ENCODE measurements around the gene CTDSPL2. TPM values are rescaled to one million over a fixed set of nuclear protein-coding genes. Genes with fewer than 3 reads are reported as not detected.
A peak's percentile ranks its signal among the peaks of the same experiment; 100 is the strongest.
"Not testable (repeated sequence)": the region's sequence is repeated elsewhere in the genome, so short reads cannot be mapped to it uniquely, and the experiment has no call there.

Gene CTDSPL2
- total RNA-seq, 2 donors from 2014 or later = 31.7 to 43.0 TPM

GRCh38 chr15:44536302-44536961 lies 109.0 kb downstream of the CTDSPL2 start:
- Histone ChIP-seq H3K4me1 (peaks cover 8% of the 10 kb centered on the region), H3K27me3 (no peaks in the 10 kb centered on the region), H3K9me3 (no peaks in the 10 kb centered on the region), H3K27ac (peak overlapping the region; percentile 99), H3K9ac (ENCODE audit: low read depth in 2 of 2, low read length in 2 of 2) (peak overlapping the region; percentile 62 to 81), H3K36me3 (no peaks in the 10 kb centered on the region), H3K4me3 (peak overlapping the region; percentile 81)
- TF ChIP-seq, protein P1, sequence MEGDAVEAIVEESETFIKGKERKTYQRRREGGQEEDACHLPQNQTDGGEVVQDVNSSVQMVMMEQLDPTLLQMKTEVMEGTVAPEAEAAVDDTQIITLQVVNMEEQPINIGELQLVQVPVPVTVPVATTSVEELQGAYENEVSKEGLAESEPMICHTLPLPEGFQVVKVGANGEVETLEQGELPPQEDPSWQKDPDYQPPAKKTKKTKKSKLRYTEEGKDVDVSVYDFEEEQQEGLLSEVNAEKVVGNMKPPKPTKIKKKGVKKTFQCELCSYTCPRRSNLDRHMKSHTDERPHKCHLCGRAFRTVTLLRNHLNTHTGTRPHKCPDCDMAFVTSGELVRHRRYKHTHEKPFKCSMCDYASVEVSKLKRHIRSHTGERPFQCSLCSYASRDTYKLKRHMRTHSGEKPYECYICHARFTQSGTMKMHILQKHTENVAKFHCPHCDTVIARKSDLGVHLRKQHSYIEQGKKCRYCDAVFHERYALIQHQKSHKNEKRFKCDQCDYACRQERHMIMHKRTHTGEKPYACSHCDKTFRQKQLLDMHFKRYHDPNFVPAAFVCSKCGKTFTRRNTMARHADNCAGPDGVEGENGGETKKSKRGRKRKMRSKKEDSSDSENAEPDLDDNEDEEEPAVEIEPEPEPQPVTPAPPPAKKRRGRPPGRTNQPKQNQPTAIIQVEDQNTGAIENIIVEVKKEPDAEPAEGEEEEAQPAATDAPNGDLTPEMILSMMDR (IDR thresholded peaks at IDR 0.05) = peak; percentile 39
- intact Hi-C loops (cut with DNase I) = no loop called here
- DNase-seq = peak; percentile 91

GRCh38 chr15:44536962-44537734 lies 109.7 kb downstream of the CTDSPL2 start, which contains the start of gene EIF3J:
TSS of gene EIF3J (plus strand) at chr15:44537147. CDS start at chr15:44537195, 48 bp downstream.
- Histone ChIP-seq H3K4me1 (peaks cover 8% of the 10 kb centered on the region), H3K4me3 (peak within 1 kb of the TSS; percentile 81), H3K9ac (ENCODE audit: low read depth in 2 of 2, low read length in 2 of 2) (peak within 1 kb of the TSS; percentile 97 to 98), H3K36me3 (no peaks in the 10 kb centered on the region), H3K27ac (peak within 1 kb of the TSS; percentile 99), H3K9me3 (no peaks in the 10 kb centered on the region), H3K27me3 (no peaks in the 10 kb centered on the region)
- peak; percentile 94 for DNase-seq
- intact Hi-C loops (cut with DNase I) = no loop called here
- TF ChIP-seq, protein P1 (IDR thresholded peaks at IDR 0.05) = no peak

- DNase-seq = no peak
- H3K4me1 ChIP-seq = peaks cover 8% of the 10 kb centered on the region
- intact Hi-C loops (cut with DNase I) = no loop called here
Measured at GRCh38 chr15:44537735-44538240, 110.4 kb downstream of the CTDSPL2 start.

DNA sequence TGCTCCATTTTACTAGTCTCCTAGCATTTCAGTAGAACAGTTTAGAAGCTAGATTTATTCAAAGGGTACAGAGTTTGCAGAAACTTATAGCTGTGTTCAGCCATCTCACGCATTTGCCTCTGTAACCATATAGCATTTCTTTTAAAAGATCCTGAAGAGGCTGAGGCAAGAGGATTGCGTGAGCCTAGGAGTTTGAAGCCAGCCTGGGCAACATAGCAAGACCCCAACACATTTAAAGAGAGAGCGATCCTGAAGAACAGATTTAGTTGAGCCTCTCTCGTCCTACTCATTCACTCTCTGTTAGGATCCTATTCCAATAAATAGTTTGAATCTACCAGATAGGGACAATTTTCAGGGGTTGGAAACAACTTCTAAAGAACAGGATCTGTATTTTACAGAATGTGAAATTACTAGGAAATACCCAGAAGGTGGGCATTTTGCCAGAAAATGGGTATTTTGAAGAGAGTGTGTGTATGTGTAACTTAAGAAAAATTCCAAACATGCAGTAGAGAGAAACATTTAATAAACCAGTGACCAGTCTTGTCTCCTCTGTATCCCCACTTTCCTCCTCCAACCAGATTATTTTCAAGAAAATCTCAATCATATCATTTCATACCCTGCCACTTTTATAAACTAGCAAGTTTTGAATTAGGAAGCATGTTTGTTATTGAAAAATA lies 114.0 kb downstream of the CTDSPL2 start:
- Histone ChIP-seq H3K4me3 (no peak overlapping the region), H3K9ac (ENCODE audit: low read depth in 2 of 2, low read length in 2 of 2) (no peak overlapping the region), H3K9me3 (no peaks in the 10 kb centered on the region), H3K36me3 (no peaks in the 10 kb centered on the region), H3K4me1 (peaks cover 7% of the 10 kb centered on the region), H3K27me3 (no peaks in the 10 kb centered on the region), H3K27ac (no peak overlapping the region)
- no peak for DNase-seq
- TF ChIP-seq, protein P1 (IDR thresholded peaks at IDR 0.05) = no peak
- intact Hi-C loops (cut with DNase I) = no loop called here

More at GRCh38 chr15:44537735-44538240, 110.4 kb downstream of the CTDSPL2 start:
- no peaks in the 10 kb centered on the region for H3K36me3 ChIP-seq
- no peaks in the 10 kb centered on the region for H3K27me3 ChIP-seq
- TF ChIP-seq, protein P1 (IDR thresholded peaks at IDR 0.05) = no peak
- H3K4me3 ChIP-seq = peak overlapping the region; percentile 81
- H3K9me3 ChIP-seq = no peaks in the 10 kb centered on the region
- H3K9ac ChIP-seq (ENCODE audit: low read depth in 2 of 2, low read length in 2 of 2) = peak overlapping the region; percentile 97 to 98
- peak overlapping the region; percentile 99 for H3K27ac ChIP-seq

GRCh38 chr15:44542596-44542995 lies 115.2 kb downstream of the CTDSPL2 start:
- Histone ChIP-seq H3K4me3 (no peak overlapping the region), H3K9ac (ENCODE audit: low read depth in 2 of 2, low read length in 2 of 2) (no peak overlapping the region), H3K27ac (no peak overlapping the region), H3K9me3 (no peaks in the 10 kb centered on the region), H3K36me3 (no peaks in the 10 kb centered on the region), H3K27me3 (no peaks in the 10 kb centered on the region), H3K4me1 (peaks cover 7% of the 10 kb centered on the region)
- intact Hi-C loops (cut with DNase I) = no loop called here
- TF ChIP-seq, protein P1 (IDR thresholded peaks at IDR 0.05) = no peak
- no peak for DNase-seq

- DNase-seq, H3K4me3 ChIP-seq: not testable (repeated sequence)
Measured at GRCh38 chr15:44544745-44545144, 117.3 kb downstream of the CTDSPL2 start.

More at GRCh38 chr15:44544745-44545144, 117.3 kb downstream of the CTDSPL2 start:
- H3K27me3 ChIP-seq; H3K27ac ChIP-seq; H3K4me1 ChIP-seq; H3K9me3 ChIP-seq; intact Hi-C loops (cut with DNase I); H3K9ac ChIP-seq (ENCODE audit: low read depth in 2 of 2, low read length in 2 of 2); H3K36me3 ChIP-seq: not testable (repeated sequence)
